ENCODE measurements around the gene PPP1R14C.

GRCh38 chr6:150212778-150213177 lies 69.9 kb downstream of the PPP1R14C start:
- no peak for TF ChIP-seq CTCF (IDR thresholded peaks at IDR 0.05)
- TF ChIP-seq EP300 (IDR thresholded peaks at IDR 0.05): no peak
